D721Med (cell line): ENCODE measurements around the gene UIMC1.
A peak's percentile ranks its signal among the peaks of the same experiment; 100 is the strongest.

Source experiments
- DNase-seq: peaks from one replicate; pipeline ENCODE4 v3.0.0; 2011; ENCODE audit warnings: low spot score; ENCODE audit not compliant: insufficient read length
- FAIRE-seq: peaks from 2 replicates; lab custom pipeline; 2011; peaks lifted over from hg19 to GRCh38; lab: Jason Lieb, UNC
- TF ChIP-seq, protein P1 (sequence below): IDR thresholded peaks from 2 replicates; pipeline ENCODE4 v1.5.1; 2012; ENCODE audit warnings: mild to moderate bottlenecking, control low read depth; ENCODE audit not compliant: insufficient read depth; ENCODE audit errors: missing control alignments

The UIMC1 gene

DNA sequence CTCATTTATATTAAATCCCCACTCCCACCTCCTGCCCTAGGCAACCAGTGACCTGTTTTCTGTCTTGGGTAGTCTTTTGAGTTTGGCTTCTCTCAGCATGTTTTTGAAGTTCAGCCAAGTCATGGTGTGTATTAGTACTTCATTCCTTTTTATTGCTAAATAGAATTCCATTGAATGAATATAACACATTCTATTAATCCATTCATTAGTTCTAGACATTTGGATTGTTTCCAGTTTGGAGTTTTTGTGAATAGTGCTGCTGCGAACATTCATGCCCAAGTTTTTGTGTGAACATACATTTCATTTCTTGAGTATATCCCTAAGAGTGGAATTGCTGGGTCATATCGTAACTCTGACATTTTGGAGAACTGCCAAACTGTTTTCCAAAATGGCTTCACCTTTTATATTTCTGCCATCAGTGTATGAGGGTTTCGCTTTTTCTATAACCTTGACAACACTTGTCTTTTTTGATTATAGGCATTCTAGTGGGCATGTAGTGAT is 18.6 kb upstream of the UIMC1 start:
- FAIRE-seq = no peak
- TF ChIP-seq, protein P1, sequence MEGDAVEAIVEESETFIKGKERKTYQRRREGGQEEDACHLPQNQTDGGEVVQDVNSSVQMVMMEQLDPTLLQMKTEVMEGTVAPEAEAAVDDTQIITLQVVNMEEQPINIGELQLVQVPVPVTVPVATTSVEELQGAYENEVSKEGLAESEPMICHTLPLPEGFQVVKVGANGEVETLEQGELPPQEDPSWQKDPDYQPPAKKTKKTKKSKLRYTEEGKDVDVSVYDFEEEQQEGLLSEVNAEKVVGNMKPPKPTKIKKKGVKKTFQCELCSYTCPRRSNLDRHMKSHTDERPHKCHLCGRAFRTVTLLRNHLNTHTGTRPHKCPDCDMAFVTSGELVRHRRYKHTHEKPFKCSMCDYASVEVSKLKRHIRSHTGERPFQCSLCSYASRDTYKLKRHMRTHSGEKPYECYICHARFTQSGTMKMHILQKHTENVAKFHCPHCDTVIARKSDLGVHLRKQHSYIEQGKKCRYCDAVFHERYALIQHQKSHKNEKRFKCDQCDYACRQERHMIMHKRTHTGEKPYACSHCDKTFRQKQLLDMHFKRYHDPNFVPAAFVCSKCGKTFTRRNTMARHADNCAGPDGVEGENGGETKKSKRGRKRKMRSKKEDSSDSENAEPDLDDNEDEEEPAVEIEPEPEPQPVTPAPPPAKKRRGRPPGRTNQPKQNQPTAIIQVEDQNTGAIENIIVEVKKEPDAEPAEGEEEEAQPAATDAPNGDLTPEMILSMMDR = no peak
- no peak for DNase-seq

DNA sequence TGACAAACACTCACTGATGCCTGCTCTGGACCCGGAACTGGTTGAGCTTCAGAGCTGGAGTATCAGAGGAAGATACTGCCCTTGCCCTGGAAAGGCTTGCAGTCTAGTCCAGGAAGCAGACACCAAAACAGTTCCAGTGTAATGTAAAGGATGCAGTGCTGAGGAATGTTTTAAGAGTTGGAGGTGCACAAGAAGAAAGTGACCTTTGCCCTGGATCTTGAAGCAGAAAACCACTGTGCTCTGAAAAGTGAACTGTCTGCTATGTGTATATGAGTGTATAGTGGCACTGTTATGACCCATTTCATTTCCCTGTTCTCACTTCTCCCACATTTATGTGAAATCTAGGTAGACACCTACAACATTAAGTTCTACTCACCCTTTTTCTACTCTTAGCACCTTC is 18.0 kb upstream of the UIMC1 start:
- TF ChIP-seq, protein P1 = no peak
- DNase-seq (no peak), FAIRE-seq (no peak)

DNA sequence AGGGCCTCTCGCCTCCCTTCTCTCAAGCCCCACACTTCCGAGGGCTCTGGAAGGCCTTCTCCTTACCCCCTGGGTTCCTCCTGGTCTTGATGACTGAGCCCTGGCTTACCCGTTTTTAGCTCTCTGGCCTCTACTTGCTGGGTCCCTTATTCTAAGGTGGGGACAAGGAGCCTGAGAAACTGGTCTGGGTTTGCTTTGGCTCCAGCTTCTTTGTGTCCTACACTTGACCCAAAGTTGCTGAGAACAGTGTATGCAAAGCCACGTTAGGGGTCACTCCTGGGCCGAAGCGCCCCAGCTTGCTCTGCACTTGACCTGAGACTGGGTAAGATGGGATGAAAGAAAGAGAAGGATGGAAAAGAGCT is 16.7 kb upstream of the UIMC1 start:
- FAIRE-seq = no peak
- TF ChIP-seq, protein P1 = no peak
- DNase-seq = no peak

DNA sequence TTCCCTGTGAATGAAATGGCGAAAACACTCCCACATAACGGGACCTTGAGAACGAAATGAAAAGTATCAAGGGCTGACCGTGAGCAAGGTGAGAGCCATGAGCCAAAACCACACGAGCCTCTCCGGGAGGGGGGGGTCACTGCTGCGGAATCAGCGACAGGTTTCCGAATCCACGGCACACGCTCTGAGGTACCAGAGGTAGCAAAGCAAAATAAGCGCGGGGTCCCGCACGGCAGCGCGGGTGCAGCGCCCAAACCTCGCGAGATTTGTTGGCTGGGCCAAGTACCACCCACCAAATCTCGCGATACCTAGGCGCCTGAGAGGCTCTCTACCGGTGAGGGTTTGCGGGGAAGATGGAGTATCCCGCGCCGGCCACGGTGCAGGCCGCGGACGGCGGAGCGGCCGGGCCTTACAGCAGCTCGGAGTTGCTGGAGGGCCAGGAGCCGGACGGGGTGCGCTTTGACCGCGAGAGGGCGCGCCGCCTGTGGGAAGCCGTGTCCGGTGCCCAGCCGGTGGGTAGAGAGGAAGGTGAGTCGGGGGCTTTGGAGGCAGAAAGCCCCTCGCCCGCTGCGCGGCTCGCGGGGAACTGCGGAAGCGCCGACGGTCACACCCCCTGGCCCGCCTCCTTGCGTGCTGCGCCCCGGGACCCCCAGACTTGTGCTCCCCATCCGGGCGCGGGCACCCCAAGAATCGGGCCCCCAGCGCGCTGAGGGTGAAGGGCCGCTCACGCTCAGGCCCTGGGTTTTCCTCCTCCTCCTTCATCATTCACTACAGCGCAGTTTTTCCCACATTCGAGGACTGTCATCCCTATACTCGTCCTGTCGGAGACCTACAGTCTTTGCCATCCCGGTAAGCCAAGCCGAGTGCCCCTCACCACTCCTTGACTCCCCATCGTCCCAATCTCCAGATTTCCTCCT is 16.1 kb upstream of the UIMC1 start, which contains the start of gene ZNF346:
ZNF346 (plus strand) TSS at position 311 of the 917 bp plus-strand sequence; CDS start at position 354, 43 bp downstream.
- TF ChIP-seq, protein P1 = peak; percentile 35
- no peak for FAIRE-seq
- peak; percentile 98 for DNase-seq

DNA sequence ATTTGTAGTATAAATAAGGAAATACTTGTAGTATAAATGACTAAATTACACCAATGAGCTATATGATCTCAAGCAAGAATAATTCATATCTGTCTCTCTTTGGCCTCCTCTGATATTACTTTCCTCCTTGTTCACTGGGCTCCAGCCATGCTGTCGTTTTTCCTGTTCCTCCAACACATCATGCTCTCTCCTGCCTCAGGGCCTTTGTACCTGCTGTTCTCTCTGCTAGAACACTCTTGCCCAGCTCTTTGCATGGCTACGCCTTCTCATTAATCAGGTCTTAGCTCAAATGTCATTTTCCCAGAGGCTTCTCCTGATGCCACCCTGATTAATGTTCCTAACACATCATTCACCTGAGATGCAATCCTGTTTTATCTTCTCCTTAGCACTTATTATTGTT is 13.5 kb upstream of the UIMC1 start:
- no peak for FAIRE-seq
- TF ChIP-seq, protein P1 = no peak
- DNase-seq = no peak

DNA sequence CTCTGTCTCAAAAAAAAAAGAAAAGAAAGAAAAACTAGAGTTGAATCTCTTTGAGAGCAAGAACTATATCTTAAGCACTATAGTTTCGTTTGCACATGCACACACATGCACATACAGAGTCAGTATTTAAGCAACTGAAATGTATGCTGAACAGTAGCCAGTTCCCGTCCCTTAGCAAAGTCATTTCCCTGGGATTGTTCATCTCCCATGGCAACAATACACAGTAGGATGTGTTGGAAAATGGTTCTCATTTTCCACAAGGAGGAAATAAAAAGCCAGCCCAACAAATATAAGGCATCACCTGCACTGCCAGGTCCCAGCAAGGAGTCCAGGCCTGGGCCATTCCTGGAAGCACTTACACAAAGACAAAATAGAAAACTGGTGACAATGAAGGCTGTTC is 11.8 kb upstream of the UIMC1 start:
- TF ChIP-seq, protein P1 = no peak
- no peak for DNase-seq
- no peak for FAIRE-seq

DNA sequence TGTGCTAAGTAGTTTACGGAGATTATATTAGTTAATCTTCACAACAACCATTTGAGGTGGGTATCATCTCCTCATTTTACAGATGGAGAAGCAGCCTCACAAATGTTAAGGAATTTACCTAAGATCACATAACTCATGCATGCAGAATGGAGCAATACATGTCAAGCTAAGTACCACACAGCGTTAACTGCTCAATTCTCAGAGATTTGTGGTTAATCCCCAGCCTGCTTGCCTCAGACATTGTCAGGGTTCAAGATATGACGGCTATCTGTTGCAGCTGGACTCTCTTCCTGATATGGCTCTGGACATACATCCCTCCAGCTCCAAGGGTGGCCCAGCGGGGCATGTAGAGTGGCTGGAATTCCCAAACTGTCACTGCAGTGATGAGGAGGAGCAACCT is 8.6 kb upstream of the UIMC1 start:
- DNase-seq (no peak), FAIRE-seq (no peak)
- TF ChIP-seq, protein P1 = no peak
